Mammary epithelial cell (primary cell): Measurements from ENCODE around the gene DTWD2.

Experiments used
- CTCF ChIP-seq, 2 donors: IDR thresholded peaks in 1 of 2; conservative IDR thresholded peaks in 1 of 2; 2 replicates each; pipeline ENCODE4 v1.5.1; 2011 to 2012; ENCODE audit warnings: inconsistent platforms in 2 of 2, low read length in 2 of 2, mild to moderate bottlenecking in 2 of 2, control low read depth in 1 of 2, low read depth in 1 of 2; ENCODE audit not compliant: insufficient read depth in 1 of 2; ENCODE audit errors: extremely low read depth in 1 of 2
- EZH2 ChIP-seq: IDR thresholded peaks from 2 replicates; pipeline ENCODE4 v1.6.1; 2012; ENCODE audit warnings: low read length, inconsistent platforms, borderline replicate concordance

- TF ChIP-seq CTCF (conservative IDR thresholded peaks at IDR 0.05 in 1 of 2, IDR thresholded peaks at IDR 0.05 in 1 of 2; ENCODE audit: extremely low read depth in 1 of 2, insufficient read depth in 1 of 2, low read depth in 1 of 2, low read length in 2 of 2) (no peak), EZH2 (no peak)
Observed at GRCh38 chr5:118789366-118789765, 199.0 kb downstream of the DTWD2 start.
